HuH-7 (cell line): Measurements from ENCODE around the gene EYS.
"Not testable (repeated sequence)": the region's sequence is repeated elsewhere in the genome, so short reads cannot be mapped to it uniquely, and the experiment has no call there.

Source experiments
- DNase-seq: peaks from one replicate; pipeline ENCODE4 v3.0.0; 2011; ENCODE audit warnings: low spot score

The EYS gene

DNA sequence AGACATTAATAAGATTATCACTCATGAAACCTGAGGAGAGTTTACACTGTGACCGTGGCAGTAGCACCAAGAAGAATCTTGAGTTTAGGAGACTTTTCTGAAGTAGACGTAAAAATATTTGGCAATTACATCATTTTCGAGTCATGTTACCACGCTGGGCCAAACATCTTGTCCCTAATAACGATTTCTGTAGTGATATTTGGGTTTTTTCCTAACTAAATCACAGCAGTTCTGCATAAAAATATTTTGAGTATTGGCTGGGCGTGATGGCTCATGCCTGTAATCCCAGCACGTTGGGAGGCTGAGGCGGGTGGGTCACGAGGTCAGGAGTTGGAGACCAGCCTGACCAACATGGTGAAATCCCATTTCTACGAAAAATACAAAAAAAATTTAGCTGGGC lies 1809.1 kb downstream of the EYS start:
- DNase-seq, result no peak

DNA sequence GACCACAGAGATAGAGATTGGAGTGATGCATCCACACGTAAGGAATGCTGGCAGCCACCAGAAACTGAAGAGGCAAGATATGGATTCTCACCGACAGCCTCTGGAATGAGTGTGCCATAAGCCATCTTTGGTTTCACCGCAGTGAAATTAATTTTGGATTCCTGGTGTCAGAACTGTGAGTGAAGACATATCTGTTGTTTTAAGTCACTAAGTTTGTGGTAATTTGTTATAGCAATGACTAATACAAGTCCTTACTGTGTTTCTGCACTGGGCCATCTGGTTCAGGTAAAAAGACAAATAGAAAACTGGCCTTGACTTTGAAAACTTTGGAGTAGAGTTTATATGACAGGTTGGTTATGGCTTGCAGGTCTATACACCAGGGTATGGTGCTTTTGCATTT lies 1809.6 kb downstream of the EYS start:
- DNase-seq, result no peak

DNA sequence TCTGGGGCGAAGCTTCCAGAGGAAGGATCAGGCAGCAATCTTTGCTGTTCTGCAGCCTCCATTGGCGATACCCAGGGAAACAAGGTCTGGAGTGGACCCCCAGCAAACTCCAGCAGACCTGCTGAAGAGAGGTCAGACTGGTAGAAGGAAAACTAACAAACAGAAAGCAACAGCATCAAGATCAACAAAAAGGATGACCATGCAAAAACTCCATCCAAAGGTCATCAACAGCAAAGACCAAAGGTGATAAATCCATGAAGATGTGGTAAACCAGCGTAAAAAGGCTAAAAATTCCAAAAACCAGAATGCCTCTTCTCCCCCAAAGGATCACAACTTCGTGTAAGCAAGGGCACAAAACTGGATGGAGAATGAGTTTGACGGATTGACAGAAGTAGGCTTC lies 1818.6 kb downstream of the EYS start:
- DNase-seq, result no peak

DNA sequence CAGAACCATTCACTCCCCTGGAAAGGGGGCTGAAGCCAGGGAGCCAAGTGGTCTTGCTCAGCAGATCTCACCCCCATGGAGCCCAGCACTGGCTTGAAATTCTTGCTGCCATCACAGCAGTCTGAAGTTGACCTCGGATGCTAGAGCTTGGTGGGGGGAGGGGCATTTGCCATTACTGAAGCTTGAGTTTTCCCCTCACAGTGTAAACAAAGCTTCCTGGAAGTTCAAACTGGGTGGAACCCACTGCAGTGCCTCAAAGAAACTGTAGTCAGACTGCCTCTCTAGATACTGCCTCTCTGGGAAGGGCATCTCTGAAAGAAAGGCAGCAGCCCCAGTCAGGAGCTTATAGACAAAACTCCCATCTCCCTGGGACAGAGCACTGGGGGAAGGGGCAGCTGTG lies 1819.2 kb downstream of the EYS start:
- DNase-seq, result not testable (repeated sequence)

DNA sequence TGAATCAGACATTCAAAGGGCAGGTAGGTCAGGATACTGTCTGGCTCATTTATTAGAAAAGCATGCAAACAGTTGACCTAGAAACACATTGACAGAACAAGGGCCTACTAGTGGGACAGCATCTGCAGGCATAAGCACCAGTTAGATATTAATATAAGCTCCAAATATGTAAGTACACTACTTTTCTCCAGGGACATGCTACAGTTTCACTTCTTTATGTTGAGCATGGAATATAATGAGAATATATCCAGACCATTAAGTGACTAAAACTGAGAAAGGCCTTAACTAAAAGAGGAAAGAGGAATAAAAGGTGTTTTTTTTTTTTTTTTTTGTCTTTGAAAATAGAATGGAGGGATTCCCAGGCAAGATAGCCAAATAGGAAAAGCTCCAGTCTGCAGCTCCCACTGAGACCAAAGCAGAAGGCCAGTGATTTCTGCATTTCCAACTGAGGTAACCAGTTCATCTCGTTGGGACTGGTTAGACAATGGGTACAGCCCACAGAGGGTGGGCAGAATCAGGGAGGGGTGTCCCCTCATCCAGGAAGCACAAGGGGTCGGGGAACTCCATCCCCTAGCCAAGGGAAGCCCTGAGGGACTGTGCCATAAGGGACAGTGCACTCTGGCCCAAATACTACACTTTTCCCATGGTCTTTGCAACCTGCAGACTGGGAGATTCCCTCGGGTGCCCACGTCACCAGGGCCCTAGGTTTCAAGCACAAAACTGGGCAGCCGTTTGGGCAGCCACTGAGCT lies 1819.8 kb downstream of the EYS start:
- no peak for DNase-seq

DNA sequence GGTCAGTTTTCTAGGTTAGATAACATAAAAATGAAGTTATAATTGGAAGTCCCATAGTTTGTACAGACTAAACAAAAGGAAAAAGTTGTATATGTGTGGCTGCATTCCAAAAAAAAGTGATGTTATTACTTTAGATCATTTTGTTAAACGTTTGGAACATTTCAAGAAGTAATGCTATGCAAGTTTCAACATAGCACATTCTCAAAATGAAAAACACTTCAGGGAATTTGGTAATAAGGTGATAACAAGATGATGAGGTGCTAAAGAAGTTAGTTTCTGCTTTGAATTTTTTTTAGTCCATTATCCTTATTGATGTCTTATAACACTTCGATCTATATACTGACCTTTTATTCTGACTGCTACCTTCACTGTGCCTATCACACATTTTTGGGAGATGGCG lies 1820.7 kb downstream of the EYS start:
- no peak for DNase-seq

DNA sequence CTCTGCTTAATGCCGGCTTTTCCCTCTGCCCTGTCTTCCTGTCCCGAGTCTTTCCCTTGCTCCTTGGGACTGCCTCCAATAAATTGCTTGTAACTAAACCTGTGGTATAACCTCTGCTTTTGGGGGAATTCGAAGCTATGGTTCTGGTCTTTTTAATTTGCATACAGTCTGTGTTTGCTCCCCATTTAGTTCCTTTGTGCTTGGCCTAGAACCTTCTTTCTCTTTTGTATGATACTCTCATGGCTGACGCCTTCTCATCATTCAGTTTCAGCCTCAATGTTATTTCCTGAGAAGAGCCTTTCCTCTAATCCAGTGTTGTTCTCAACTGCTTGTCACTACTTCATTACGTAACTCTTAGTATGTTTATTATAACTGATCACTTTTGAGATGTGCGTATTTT lies 1823.4 kb downstream of the EYS start:
- no peak for DNase-seq

DNA sequence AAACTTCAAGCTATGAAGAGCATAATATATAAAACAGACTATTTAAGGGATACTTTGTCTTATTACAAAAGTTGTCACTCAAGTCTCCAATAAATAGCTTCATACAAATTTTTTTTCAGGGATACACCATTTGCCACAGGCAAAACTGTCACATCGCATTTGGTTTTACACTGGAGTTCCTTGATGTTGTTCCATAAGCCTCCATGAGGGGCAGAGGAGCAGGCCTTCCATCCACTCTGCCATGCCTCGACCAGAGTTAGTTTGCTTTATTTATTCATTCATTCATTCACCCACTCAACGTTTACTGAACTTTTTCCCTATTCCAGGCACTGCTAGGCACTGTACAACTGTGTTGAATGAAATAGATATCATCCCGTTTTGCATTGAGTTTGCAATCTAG lies 1824.8 kb downstream of the EYS start:
- DNase-seq, result peak; percentile 32

DNA sequence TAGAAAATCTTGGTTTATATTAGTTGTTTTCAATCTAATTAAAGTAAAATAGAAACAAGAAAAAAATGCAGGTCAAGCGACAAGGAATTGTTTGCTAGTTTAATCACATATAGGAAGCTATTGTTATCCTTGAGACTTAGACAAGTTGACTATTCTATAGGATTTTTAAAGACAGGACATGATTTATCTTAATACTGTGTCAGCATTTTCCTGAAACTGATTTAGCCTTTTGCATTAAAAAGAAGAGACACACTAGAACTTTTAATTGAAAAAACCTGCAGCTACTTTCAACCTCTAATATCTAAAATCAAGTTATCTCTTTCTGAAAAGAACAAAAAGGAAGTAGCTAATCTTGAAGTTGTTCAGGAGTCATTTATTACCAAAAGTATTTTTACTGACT lies 1825.2 kb downstream of the EYS start:
- no peak for DNase-seq

DNA sequence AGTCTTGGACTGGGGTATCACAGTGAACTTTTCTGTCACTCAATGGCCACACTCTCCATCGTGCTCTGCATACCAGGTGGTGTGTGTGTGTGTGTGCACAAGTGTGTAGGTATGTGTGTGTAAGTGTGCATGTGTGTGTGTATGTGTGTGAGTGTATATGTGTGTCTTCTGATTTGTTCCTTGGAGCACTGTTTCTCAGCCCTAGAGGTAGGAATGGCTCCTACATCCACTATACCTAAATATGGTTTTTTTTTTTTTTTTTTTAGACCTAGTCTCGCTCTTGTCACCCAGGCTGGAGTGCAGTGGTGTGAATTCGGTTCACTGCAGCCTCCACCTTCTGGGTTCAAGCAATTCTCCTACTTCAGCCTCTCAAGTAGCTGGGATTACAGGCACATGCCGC lies 1834.8 kb downstream of the EYS start:
- no peak for DNase-seq

DNA sequence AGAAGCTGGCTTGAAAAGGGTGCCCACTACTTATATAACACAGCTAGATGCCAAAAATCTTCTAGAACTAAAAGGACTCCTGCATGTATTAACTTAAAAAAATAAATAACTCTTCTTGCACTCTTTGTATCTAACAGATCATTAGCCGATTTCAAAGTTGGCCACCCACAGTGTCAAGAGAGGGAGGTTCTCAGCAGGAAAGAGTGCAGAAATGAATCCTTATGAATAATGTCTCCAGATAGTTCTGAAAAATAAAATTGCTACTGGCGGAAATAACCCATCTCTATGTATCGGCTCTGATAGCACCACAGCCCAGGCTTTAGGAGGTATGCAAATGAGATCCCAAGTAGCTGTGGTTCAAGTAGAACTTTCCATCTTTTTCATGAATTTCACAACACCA lies 1838.7 kb downstream of the EYS start:
- DNase-seq, result no peak

DNA sequence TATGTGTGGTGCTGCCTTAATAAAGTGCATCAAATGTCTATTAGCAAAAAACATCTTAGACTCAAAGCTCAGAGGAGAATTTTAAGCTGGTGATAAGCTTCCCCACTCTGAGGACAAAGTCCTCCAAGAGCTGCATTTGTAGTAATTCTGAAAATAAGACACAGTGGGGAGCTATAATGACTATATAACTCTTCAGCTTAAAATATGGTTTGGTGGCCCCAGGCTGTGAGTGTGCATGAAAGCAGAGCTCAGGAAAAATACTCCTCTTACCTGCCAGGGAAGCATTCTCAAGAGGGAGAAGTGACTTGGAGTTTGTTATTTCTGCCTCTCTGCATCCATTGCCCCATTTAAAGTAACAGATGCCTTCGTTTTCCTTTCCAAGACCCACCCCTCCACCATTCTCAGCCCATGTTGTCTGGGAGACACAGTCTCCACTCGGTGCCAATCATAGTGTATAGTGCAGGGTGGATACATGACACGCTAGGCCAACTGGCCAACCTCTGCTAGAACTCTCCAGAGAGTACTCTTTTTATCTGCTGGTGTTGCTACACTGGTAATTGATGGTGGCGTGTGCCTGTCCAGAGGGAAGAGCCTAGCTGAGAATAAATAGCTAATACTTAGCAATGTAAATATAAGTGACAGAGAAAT lies 1842.2 kb downstream of the EYS start:
- no peak for DNase-seq

DNA sequence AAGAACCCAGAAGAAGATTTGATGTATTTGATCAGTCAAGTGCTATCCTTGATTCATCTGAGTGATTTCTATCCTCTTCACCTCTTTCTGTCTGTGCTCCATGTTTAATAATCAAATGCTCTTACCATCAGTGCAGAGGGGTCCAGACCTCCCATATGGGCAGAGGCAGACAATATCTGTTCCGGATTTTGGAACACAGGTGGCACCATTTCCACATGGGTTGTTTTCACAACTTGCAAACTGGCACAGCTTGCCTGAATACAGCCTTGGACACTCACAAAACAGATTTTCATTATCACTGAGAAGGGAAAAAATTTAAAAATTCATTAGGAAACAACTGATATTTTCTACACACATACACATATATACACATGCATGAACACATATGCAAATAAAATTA lies 1843.0 kb downstream of the EYS start:
- DNase-seq, result no peak

DNA sequence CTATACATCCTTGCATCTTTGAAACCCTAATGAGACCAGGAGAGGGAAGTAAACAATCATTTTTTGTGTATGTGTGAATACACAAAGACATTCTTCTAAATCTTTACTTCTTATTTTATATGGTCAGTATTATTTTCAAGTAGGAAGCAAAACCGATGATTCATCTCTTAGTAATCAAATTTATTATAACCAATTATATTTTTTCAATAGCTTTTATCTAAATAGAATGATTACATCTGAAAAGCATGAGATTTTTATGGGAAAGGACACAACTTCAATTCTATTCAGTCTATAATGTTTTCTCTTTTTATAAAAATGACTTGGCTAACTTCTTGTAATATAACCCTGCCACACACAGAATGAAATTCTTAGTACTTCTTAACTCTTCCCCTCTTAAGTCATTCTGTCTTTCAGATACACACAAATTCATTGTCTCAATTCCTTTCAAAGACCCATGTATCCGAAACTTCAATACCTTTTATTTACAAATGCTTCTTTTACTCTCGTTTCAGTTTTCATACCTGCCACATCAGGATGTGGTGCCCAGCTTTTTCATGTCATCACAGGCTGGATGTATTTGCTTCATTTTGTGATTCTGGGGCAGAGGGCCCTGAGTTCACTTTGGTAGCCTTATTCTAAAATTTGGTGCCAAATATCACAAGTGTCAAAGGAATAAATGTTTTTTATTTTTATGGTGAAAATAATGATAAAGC lies 1844.4 kb downstream of the EYS start:
- DNase-seq, result no peak

DNA sequence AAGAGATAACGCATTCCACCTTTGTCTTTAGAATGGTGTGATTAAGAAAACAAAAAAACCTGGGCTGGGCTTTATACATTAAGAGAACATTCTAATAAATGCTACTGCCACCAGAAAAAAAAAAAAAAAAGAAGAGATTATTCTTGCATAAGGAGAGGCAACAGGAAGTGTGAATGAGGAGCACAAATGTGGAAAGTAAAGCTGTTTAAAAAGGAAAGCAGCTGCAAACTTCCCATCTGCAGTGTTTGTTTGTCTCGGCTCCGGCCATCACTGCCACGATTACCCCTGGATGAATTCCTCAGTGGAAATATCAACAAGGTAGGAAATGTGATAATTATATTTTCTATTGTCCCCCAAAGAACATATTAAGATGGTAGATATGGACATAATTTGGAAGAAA lies 1847.5 kb downstream of the EYS start:
- no peak for DNase-seq

DNA sequence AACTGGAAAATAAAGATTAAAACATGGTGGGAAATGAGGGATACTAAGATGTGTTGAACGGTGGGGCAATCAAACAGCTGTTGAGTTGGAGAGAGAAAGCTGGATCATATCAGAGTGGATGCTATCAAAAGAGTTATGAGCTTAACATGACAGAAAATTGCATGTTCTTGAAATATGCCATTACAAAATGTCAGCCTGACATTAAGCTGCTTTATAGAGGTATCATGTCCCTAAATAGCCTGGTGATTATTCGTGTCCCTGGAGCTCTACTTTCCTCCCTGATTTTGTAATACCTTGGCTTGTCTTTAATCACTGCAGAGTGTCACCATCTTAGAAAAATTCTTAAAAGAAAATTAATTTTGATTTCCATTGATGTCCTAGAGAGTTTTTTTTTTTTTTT lies 1848.3 kb downstream of the EYS start:
- no peak for DNase-seq

DNA sequence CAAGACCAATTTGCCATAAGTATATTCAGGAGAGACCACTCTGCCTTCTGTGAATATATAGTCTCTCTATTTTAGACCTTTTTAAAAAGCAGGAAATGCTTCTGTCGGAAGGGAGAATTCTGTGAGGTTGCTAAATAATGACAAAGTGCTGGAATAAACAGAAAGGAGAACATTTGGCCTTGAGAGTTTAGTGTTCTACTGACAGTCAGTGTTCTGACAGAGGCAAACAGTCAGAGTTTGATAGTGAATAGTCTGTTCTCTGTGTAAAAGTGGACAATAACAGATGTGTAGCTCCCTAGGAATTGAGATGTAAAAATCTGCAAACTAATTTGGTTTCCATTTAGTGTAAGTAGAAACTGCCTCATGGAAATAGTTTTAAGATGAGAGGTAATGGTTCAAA lies 1850.8 kb downstream of the EYS start:
- no peak for DNase-seq

DNA sequence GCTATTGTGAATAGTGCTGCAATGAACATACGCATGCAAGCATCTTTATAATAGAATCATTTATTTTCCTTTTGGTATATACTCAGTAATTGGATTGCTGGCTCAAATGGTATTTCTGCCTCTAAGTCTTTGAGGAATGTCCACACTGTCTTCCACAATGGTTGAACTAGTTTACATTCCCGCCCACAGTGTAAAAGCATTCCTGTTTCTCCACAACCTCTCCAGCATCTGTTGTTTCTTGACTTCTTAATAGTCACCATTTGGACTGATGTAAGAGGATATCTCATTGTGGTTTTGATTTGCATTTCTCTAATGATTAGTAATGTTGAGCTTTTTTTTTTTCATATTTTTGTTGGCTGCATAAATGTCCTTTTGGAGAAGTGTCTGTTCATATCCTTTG lies 1862.7 kb downstream of the EYS start:
- DNase-seq, result no peak

DNA sequence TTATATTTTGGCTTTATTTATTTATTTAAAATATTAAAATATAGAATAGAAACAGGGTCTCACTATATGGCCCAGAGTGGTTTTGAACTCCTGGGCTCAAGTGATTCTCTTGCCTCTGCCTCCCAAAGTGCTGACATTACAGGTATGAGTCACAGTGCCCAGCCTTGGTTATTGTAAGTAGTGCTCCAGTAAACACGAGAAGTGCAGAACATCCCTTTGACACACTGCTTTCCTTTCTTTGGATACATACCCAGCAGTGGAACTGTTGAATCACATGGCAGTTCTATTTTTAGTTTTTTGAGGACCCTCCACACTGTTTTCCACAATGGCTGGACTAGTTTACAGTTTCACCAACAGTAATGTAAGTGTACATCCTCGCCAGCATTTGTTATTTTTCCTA lies 1867.5 kb downstream of the EYS start:
- DNase-seq, result no peak

DNA sequence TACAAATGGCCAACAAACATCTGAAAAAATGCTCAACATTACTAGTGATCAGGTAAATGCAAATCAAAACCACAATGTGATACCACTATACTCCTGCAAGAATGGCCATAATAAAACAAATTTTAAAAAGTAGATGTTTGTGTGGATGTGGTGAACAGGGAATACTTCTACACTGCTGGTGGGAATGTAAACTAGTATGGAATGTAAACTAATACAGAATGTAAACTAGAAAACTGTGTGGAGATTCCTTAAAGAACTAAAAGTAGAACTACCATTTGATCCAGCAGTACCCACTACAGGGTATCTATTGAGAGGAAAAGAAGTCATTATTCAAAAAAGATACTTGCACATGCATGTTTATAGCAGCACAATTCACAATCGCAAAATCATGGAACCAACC lies 1878.3 kb downstream of the EYS start:
- not testable (repeated sequence) for DNase-seq

DNA sequence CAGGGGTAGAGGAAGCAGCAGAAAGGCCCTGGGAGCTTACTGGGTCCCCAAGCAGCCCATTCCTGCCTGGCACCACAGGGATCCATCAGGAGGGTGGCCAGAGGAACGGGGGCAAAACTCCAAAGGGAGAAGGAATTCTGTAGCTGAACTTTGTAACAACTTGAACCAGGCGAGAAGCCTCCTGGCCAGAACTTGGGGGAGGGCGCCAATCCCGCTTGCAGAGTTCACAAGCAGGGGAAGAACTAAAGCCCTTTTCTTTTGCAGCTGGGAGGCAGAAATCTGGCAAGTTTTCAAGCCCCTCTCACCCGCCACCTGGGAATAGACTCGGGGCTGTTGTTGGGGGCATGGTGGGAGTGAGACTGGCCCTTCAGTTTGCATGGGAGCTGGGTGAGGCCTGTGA lies 1882.3 kb downstream of the EYS start:
- no peak for DNase-seq

DNA sequence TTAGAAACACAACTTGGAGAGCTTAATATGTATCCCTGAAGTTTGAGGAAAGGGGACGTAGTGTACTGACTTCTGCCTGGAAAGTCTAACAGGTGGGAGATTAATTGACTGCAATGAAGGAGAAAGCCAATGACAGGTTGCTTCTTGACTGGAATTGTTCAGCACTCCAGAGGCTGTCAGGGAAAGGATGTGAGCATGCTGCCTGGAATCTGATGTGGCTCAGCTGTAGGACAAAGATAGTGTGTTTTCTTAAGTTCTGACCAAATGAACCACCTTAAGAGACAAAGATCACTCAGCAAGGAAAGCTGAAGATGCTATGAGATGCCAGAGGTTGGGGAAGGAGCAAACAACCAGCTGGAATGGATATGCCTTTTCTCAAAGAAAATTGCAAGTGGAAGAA lies 1885.6 kb downstream of the EYS start:
- DNase-seq, result no peak

DNA sequence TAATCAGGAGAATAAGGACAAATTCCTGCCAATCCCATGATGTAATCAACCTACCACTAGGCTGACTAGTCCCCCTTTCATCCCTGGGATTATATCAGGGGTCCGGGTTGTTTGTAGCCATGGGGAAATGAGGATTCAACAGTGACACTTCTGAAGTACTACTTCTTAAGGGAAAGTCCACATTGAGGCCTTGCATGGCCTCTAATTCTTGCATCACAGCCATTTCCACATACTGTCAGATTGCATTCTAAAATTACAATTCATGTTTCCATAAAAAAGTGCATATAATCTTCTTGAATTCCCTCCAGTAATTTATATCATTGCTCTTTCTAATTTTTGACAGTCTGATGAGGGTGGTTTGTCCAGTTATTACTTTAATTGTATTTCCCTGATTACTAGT lies 1887.2 kb downstream of the EYS start:
- no peak for DNase-seq
